ENCODE results near the gene LPP.

LPP gene

DNA sequence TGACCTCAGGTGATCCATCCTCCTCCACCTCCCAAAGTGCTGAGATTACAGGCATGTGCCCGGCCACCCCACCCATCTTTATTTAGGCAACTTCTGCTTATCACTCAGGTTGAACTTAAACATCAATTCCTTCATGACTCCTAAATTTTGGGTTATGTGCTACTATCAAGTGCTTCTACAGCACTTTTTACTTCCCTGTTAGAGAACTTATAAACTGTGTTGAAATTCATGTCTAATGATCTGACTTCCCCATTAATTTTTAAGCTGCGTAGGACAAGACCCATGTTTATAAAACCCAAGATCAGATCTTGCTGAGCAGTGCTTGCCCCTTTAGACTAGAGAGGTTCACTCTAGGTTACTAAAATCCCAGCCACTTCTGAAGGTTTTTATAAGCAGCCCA is 751.6 kb downstream of the LPP start:
- no peak for DNase-seq

DNA sequence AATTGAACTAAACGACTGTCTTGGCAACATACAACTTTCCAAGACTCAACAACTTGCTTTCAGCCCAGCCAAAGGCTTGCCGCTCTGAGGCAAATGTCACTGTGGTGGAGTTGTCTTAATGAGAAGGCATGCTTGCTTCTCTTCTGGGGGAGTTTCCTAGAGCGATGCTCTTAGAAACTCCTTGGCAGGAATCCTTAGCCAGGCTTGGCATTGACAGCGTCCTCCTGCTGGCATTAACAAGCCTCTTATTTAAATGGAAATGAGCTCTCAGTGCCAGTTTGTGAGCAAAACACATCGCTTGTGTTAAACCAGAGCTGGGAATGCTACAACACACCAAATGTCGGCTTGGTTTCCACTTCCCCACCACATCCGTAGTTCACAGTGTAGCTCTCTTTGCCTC is 752.3 kb downstream of the LPP start:
- no peak for DNase-seq

DNA sequence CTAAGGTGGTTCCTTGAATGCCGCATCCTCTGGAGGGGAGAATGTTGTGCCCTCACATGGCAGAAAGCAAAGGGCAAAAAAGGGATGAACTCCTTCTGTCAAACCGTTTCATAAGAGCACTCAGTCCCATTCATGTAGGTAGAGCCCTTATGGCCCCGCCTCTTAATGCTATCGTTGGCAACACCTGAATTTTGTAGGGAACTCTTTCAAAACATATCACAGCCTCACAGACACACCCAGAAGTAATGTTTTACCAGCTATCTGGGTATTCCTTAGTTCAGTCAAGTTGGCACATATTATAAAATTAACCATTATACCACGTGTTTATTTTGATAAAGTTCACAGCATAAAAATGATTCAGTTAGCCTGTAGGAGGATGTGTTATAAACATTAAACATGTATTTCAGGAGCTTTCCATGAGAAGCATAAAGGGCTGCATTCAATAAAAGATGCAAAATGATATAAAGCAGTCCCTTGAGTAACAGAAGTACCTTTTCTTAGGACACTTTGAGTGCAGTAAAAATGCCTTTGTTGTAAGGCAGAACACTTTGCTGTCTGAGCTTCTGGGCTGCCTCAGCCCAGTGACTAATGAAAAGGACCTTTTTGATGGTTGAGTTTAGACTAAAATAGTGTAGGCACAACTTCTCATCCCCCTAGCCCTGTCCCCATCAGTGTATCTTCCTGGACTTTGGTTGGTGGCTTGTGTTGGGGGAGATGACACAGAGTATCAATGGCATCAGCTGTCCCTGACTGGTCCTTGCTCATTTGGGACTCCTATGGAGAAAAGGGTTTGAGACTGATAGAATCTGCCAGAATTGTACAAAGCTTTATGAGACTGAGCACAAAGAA is 754.3 kb downstream of the LPP start:
- no peak for DNase-seq

- DNase-seq, result no peak
Measured at GRCh38 chr3:188911026-188911850, 757.3 kb downstream of the LPP start.

DNA sequence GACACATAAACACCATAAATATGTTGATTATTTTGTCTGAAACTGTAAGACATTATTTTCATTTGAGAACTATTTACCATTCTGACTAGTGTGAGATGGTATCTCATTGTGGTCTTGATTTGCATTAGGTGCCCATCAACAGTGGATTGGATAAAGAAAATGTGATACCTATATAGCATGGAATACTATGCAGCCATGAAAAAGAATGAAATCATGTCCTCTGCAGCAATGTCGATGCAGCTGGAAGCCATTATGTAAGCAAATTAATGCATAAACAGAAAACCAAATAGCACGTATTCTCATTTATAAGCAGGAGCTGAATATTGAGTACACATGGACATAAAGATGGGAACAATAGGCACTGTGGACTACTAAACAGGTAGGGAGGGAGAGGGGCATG is 759.1 kb downstream of the LPP start:
- DNase-seq, result no peak

- DNase-seq, result peak; percentile 83
Measured at GRCh38 chr3:188914552-188914951, 760.6 kb downstream of the LPP start.

GRCh38 chr3:188915127-188915526 is 761.2 kb downstream of the LPP start:
- no peak for DNase-seq

GRCh38 chr3:188916934-188917401 is 763.0 kb downstream of the LPP start:
- peak; percentile 23 for DNase-seq

DNA sequence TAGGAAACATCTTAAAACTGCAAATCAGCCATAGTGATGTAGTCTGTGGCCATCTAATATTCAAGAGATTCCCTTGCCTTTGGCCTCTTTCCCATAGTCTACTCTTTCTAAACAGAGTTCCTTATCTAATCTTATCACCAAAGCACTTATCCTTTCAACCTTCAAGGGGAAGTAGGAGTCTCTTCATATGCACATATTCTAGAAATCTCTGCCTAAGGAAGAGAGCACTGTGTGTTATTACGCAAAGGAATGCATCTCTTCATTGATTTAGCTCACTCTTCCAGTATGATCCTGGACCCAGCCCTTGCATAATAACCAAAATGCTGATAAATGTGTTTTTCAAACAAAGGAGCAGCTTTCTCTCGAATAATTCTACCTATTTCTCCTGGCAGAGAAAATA is 764.1 kb downstream of the LPP start:
- DNase-seq, result no peak

GRCh38 chr3:188923671-188924070 is 769.7 kb downstream of the LPP start:
- no peak for DNase-seq

GRCh38 chr3:188925376-188925775 is 771.4 kb downstream of the LPP start:
- DNase-seq, result no peak

DNA sequence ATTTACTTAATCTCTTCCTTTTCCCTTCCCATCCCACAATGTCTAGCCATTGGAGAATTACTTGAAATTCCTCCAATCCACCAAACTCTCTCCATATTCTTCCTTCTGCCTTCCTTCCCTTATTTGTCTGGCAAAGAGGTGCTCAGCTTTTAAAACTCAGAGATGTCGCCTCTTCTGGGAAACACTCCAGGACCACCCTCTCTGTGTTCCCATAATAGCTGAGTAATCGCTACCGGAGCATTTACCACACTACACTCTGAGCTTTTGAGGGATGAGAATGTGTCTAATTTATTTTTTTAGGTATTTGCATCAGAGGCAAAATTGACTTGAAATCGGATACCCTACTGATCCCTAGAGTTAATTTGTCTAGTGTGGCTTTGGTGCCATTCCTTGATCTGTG is 772.2 kb downstream of the LPP start:
- DNase-seq, result peak; percentile 38

DNA sequence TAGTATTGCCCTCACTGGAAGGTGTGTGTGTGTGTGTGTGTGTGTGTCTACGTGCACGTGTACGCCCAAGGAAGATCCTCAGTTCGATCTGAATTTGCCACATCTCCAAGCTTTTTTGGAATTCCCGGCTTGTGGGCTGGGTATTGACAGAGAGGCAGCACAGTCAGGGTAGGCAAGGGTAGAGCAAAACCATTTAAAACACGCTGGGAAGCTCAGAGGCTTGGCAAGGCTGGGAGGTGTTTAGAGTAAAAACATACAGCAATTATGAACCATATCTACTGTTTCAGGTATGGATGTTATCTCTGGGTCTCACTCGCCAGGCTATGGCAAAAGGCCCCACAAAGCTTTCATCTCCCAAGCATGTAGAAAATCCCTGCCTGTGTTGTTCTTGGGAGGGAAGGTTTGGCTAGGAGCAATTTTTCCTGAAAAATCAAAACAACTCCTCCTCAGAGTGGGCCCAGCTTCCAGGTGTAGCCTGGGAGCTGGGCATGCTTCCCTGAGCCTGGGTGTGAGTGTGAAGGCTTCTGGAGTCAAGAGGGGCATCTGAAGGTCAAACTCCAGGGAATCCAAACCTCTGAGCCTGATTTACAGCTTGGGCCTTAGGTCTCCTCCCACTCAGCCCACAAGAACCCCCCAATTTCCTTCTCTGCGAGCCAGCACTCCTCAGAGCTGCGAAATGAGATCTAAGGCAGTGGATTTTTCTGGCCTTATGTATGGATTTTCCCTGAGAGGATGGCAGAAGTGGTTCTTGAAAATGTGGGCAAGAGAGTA is 773.0 kb downstream of the LPP start:
- DNase-seq, result peak; percentile 35

DNA sequence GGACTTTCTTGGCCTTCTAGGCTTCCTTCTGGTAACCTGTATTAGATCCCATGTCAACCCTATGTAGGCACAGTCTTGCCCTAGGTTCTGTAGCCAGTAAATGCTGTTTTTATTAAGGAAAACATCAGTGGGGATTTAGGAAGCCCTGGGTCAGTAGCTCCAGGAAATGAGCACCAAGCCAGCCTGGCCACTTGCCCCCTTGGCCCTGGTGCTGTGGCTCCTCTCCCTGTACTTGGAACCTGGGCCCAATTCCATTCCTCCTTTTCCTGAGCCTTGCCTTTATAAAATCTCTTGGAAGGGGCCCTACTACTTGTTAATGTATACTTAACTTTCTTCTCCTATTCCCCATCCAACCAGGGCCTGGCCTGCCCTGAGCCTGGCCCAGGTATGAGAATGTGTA is 774.0 kb downstream of the LPP start:
- DNase-seq, result no peak

GRCh38 chr3:188929137-188929536 is 775.2 kb downstream of the LPP start:
- no peak for DNase-seq

DNA sequence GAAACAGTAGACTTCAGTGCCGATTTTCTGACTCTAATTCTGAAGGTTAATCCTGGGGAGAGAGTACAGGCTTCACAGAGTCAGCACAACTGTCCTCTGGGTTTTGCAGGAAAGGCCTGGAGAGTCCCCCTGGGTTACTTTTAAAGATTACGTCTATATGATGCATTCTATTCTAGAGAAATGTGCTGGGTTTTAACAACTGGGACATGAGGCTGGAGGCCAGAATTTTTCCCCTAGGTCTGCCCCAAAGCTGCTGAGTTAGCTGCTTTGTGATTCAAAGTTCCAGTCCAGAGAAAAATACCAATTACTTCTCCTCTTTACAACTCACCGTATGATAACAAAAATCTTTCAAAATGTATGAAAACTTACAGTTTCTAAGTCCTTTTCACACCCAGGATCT is 777.1 kb downstream of the LPP start:
- DNase-seq, result no peak

DNA sequence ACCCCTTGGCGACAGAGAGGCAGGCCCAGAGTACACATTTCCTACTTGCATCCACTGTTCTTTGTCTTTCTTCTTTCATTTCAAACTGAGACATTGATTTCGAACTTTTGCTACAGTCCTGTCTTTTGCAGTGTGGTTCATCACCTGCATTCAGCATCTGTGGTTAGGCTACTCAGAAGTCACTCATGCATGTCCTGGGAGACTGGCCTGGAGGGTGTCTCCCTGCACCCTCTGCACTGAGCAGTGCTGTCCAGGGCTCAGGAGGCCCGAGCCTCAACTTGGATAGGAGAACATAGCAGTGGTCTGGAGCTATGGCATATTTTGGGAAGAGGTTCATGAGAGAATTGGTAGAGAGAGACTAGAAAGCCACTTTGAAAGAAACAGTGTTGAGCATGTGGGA is 777.6 kb downstream of the LPP start:
- no peak for DNase-seq

DNA sequence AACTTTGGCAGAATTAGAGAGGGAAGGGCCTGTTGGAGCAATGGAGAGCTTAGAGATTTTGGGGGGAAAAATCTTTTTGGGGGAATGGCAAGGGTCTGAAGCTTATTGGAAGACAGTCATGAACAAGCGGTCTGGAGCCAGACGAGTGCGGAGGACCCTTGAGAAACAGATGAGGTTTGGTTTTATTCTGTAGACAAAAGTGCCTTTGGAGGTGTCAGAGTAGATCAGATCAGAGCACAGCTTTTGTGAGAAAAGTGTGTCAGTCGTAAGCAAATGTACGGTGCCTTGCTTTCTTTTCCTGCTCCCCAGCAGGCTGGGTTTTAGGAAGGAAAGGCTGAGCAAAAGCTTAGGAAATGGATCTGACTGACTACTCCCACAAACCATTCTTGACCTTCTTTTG is 781.0 kb downstream of the LPP start:
- no peak for DNase-seq

DNA sequence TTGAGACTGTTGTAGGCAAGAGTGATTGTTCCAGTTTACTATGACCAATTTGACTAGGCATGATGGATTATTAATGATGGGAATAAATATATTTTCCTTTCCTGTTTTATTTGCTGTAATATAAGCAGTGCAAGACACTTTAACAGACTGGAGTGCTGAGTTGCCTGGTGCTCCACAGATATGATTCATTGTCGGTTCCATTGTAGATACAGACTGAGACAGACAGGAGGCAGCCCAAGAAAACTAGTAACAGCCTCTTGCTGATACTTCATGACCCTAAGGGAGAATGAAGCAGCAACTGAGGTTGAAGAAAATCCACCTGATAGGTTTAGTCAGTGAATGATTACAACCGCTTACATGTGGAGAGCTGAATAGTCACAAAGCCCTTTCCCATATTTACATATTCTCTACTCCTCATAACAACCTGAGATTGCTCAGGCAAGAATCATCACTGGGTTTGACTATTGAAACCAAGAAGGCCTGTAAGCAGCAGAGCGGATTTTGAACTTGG is 782.7 kb downstream of the LPP start:
- DNase-seq, result no peak

- peak; percentile 44 for DNase-seq
Measured at GRCh38 chr3:188937389-188937788, 783.4 kb downstream of the LPP start.

DNA sequence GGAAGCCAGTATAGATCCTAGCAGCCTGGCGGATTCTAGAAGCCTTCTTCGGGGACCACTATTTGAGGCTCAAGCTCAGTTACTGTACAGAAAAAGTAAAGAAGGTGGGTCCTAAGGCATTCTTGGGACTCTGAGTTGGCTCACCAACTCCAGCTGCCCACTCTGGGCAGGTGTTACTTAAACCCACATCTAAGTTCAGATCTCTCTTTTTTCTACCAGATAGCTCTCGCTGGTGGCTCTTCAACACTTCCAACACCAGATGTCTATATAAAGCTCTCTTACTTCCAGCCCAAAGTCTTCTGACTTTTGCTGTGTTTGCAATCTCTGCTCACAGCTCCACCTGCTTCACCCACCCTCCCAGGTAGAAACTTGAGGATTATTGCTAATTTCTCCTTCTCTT is 785.0 kb downstream of the LPP start:
- DNase-seq, result no peak

- no peak for DNase-seq
Measured at GRCh38 chr3:188939814-188940572, 786.0 kb downstream of the LPP start.

Measured in fibroblast of skin of back (primary cell).